Sigmoid colon (tissue), 4 donors: Measurements from ENCODE around the gene ZNF512.

Source experiments
- CTCF ChIP-seq, 4 experiments: fragments of 450-650 bp in 3 of 4; fragments of 200-600 bp in 1 of 4; IDR thresholded peaks; one replicate each; pipeline ENCODE4 v1.5.1; 2016 to 2019; ENCODE audit warnings: antibody characterized with exemption in 4 of 4, mild to moderate bottlenecking in 3 of 4, moderate library complexity in 2 of 4
- POLR2A ChIP-seq, 2 donors: fragments of 450-650 bp; IDR thresholded peaks; one replicate each; pipeline ENCODE4 v1.6.1; 2016; ENCODE audit warnings: antibody characterized with exemption in 2 of 2, mild to moderate bottlenecking in 2 of 2, moderate library complexity in 2 of 2
- POLR2AphosphoS5 ChIP-seq, 4 donors: sonication (generic); formaldehyde crosslinking; IDR thresholded peaks; one replicate each; pipeline ENCODE4 v1.6.1; 2017; ENCODE audit warnings: antibody characterized with exemption in 4 of 4

- TF ChIP-seq POLR2A (IDR thresholded peaks at IDR 0.05) (no peak), CTCF (IDR thresholded peaks at IDR 0.05) (no peak), POLR2AphosphoS5 (IDR thresholded peaks at IDR 0.05) (no peak)
These were observed 38.6 kb upstream of the ZNF512 start for GRCh38 chr2:27544143-27544821.
